Measurements from ENCODE around the gene CREBBP. TPM values are rescaled to one million over a fixed set of nuclear protein-coding genes. Genes with fewer than 3 reads are reported as not detected.

CREBBP gene
- total and polyA plus RNA-seq, 9 of the 15 experiments (the other 6 are each of a cell fraction or from before 2014, with no cell fraction given) = 0.70 to 24.8 (median 5.6) TPM

- TF ChIP-seq E2F1 (CRISPR knock-in tag; IDR thresholded peaks at IDR 0.05) = no peak; the same call in 1 of the 2 replicates
- TF ChIP-seq, protein P1, sequence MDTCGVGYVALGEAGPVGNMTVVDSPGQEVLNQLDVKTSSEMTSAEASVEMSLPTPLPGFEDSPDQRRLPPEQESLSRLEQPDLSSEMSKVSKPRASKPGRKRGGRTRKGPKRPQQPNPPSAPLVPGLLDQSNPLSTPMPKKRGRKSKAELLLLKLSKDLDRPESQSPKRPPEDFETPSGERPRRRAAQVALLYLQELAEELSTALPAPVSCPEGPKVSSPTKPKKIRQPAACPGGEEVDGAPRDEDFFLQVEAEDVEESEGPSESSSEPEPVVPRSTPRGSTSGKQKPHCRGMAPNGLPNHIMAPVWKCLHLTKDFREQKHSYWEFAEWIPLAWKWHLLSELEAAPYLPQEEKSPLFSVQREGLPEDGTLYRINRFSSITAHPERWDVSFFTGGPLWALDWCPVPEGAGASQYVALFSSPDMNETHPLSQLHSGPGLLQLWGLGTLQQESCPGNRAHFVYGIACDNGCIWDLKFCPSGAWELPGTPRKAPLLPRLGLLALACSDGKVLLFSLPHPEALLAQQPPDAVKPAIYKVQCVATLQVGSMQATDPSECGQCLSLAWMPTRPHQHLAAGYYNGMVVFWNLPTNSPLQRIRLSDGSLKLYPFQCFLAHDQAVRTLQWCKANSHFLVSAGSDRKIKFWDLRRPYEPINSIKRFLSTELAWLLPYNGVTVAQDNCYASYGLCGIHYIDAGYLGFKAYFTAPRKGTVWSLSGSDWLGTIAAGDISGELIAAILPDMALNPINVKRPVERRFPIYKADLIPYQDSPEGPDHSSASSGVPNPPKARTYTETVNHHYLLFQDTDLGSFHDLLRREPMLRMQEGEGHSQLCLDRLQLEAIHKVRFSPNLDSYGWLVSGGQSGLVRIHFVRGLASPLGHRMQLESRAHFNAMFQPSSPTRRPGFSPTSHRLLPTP (IDR thresholded peaks at IDR 0.05; ENCODE audit: borderline replicate concordance, extremely low read depth, insufficient read length) = no peak
- TF ChIP-seq GTF2F1 (IDR thresholded peaks at IDR 0.05; ENCODE audit: low read depth, low read length) = no peak; the same call in 1 of the 2 replicates
- TF ChIP-seq, protein P2, sequence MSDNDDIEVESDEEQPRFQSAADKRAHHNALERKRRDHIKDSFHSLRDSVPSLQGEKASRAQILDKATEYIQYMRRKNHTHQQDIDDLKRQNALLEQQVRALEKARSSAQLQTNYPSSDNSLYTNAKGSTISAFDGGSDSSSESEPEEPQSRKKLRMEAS (CRISPR knock-in tag; IDR thresholded peaks at IDR 0.05) = peak; percentile 98
- TF ChIP-seq ZNF253 (CRISPR knock-in tag; conservative IDR thresholded peaks at IDR 0.05) = no peak
- TF ChIP-seq, protein P3, sequence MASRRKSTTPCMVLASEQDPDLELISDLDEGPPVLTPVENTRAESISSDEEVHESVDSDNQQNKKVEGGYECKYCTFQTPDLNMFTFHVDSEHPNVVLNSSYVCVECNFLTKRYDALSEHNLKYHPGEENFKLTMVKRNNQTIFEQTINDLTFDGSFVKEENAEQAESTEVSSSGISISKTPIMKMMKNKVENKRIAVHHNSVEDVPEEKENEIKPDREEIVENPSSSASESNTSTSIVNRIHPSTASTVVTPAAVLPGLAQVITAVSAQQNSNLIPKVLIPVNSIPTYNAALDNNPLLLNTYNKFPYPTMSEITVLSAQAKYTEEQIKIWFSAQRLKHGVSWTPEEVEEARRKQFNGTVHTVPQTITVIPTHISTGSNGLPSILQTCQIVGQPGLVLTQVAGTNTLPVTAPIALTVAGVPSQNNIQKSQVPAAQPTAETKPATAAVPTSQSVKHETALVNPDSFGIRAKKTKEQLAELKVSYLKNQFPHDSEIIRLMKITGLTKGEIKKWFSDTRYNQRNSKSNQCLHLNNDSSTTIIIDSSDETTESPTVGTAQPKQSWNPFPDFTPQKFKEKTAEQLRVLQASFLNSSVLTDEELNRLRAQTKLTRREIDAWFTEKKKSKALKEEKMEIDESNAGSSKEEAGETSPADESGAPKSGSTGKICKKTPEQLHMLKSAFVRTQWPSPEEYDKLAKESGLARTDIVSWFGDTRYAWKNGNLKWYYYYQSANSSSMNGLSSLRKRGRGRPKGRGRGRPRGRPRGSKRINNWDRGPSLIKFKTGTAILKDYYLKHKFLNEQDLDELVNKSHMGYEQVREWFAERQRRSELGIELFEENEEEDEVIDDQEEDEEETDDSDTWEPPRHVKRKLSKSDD (conservative IDR thresholded peaks at IDR 0.05; ENCODE audit: low read length) = no peak
- no peak; the same call in 1 of the 2 replicates for TF ChIP-seq MXI1 (IDR thresholded peaks at IDR 0.05; ENCODE audit: low read depth, low read length)
- no peak for TF ChIP-seq ZBTB2 (IDR thresholded peaks at IDR 0.05)
- TF ChIP-seq SFPQ (IDR thresholded peaks at IDR 0.05; ENCODE audit: low read depth, low read length) = no peak
- TF ChIP-seq ZNF143 (CRISPR knock-in tag; IDR thresholded peaks at IDR 0.05) = no peak
- no peak; the same call in 1 of the 2 replicates for TF ChIP-seq CEBPG (CRISPR knock-in tag; IDR thresholded peaks at IDR 0.05)
- TF ChIP-seq CEBPG (tag; conservative IDR thresholded peaks at IDR 0.05 in 1 of 2, IDR thresholded peaks at IDR 0.05 in 1 of 2) = no peak
- TF ChIP-seq HOXB6 (CRISPR knock-in tag; IDR thresholded peaks at IDR 0.05; ENCODE audit: borderline replicate concordance) = no peak
- no peak; the same call in 1 of the 2 replicates for TF ChIP-seq GTF2E2 (tag; IDR thresholded peaks at IDR 0.05)
- TF ChIP-seq MIER1 (IDR thresholded peaks at IDR 0.05; ENCODE audit: low read depth) = no peak
These were observed 163.1 kb downstream of the CREBBP start, which contains the start of gene TRAP1 (continued) for GRCh38 chr16:3717235-3718018.

All from K562 (cell line).